ENCODE data around the gene POTEC.
"Not testable (repeated sequence)": the region's sequence is repeated elsewhere in the genome, so short reads cannot be mapped to it uniquely, and the experiment has no call there.

Gene POTEC

GRCh38 chr18:14543446-14543964 is at the start of gene POTEC:
Gene POTEC (minus strand): TSS chr18:14543600. CDS start chr18:14543146, 454 bp downstream.
- not testable (repeated sequence) for H3K4me1 Mint-ChIP-seq; H3K4me3 Mint-ChIP-seq; H3K27me3 Mint-ChIP-seq (ENCODE audit: low read depth, poor library complexity); H3K36me3 Mint-ChIP-seq (ENCODE audit: low read depth); DNase-seq; H3K27ac Mint-ChIP-seq
- peaks cover 20% of the 10 kb centered on the region for H3K9me3 Mint-ChIP-seq

- Mint-ChIP-seq H3K4me3 (no peak overlapping the region), H3K4me1 (no peaks in the 10 kb centered on the region), H3K27me3 (ENCODE audit: low read depth, poor library complexity) (no peaks in the 10 kb centered on the region), H3K9me3 (peaks cover 50% of the 10 kb centered on the region), H3K36me3 (ENCODE audit: low read depth) (no peaks in the 10 kb centered on the region), H3K27ac (no peak overlapping the region)
- DNase-seq = no peak
- TF ChIP-seq CTCF (IDR thresholded peaks at IDR 0.05) = no peak
Measured at GRCh38 chr18:14577971-14578370, 34.6 kb upstream of the POTEC start.

- DNase-seq; H3K27me3 Mint-ChIP-seq (ENCODE audit: low read depth, poor library complexity); H3K4me1 Mint-ChIP-seq; H3K4me3 Mint-ChIP-seq; H3K36me3 Mint-ChIP-seq (ENCODE audit: low read depth); H3K27ac Mint-ChIP-seq: not testable (repeated sequence)
- peaks cover 25% of the 10 kb centered on the region for H3K9me3 Mint-ChIP-seq
Measured at GRCh38 chr18:14559502-14559901, 16.1 kb upstream of the POTEC start.

- H3K4me3 Mint-ChIP-seq; H3K4me1 Mint-ChIP-seq; H3K27ac Mint-ChIP-seq; H3K36me3 Mint-ChIP-seq (ENCODE audit: low read depth); H3K27me3 Mint-ChIP-seq (ENCODE audit: low read depth, poor library complexity); DNase-seq: not testable (repeated sequence)
- peaks cover 13% of the 10 kb centered on the region for H3K9me3 Mint-ChIP-seq
Measured at GRCh38 chr18:14531659-14532058, 11.7 kb downstream of the POTEC start.

GRCh38 chr18:14510707-14511106 is 32.7 kb downstream of the POTEC start:
- H3K27ac Mint-ChIP-seq; H3K27me3 Mint-ChIP-seq (ENCODE audit: low read depth, poor library complexity); H3K4me3 Mint-ChIP-seq; H3K4me1 Mint-ChIP-seq; H3K36me3 Mint-ChIP-seq (ENCODE audit: low read depth); DNase-seq: not testable (repeated sequence)
- peaks cover 23% of the 10 kb centered on the region for H3K9me3 Mint-ChIP-seq

GRCh38 chr18:14503691-14504090 is 39.7 kb downstream of the POTEC start:
- DNase-seq; H3K27ac Mint-ChIP-seq; H3K4me1 Mint-ChIP-seq; H3K36me3 Mint-ChIP-seq (ENCODE audit: low read depth); H3K27me3 Mint-ChIP-seq (ENCODE audit: low read depth, poor library complexity); H3K4me3 Mint-ChIP-seq: not testable (repeated sequence)
- peaks cover 23% of the 10 kb centered on the region for H3K9me3 Mint-ChIP-seq

- peaks cover 14% of the 10 kb centered on the region for H3K9me3 Mint-ChIP-seq
Measured at GRCh38 chr18:14501894-14502293, 41.5 kb downstream of the POTEC start.

GRCh38 chr18:14489256-14490014 is 54.0 kb downstream of the POTEC start:
- not testable (repeated sequence) for H3K36me3 Mint-ChIP-seq (ENCODE audit: low read depth); H3K4me3 Mint-ChIP-seq; H3K4me1 Mint-ChIP-seq; H3K27ac Mint-ChIP-seq; DNase-seq; H3K27me3 Mint-ChIP-seq (ENCODE audit: low read depth, poor library complexity)
- H3K9me3 Mint-ChIP-seq = peaks cover 35% of the 10 kb centered on the region

More at GRCh38 chr18:14501894-14502293, 41.5 kb downstream of the POTEC start:
- not testable (repeated sequence) for H3K4me3 Mint-ChIP-seq; H3K36me3 Mint-ChIP-seq (ENCODE audit: low read depth); H3K27me3 Mint-ChIP-seq (ENCODE audit: low read depth, poor library complexity); H3K4me1 Mint-ChIP-seq; DNase-seq; H3K27ac Mint-ChIP-seq

- H3K27ac Mint-ChIP-seq; H3K4me3 Mint-ChIP-seq; H3K36me3 Mint-ChIP-seq (ENCODE audit: low read depth); DNase-seq; H3K27me3 Mint-ChIP-seq (ENCODE audit: low read depth, poor library complexity); H3K4me1 Mint-ChIP-seq: not testable (repeated sequence)
- H3K9me3 Mint-ChIP-seq = peaks cover 35% of the 10 kb centered on the region
Measured at GRCh38 chr18:14488789-14489188, 54.6 kb downstream of the POTEC start.

GRCh38 chr18:14486926-14487580 is 56.3 kb downstream of the POTEC start:
- H3K4me3 Mint-ChIP-seq; H3K27ac Mint-ChIP-seq; H3K27me3 Mint-ChIP-seq (ENCODE audit: low read depth, poor library complexity); H3K4me1 Mint-ChIP-seq; H3K36me3 Mint-ChIP-seq (ENCODE audit: low read depth); DNase-seq: not testable (repeated sequence)
- H3K9me3 Mint-ChIP-seq = peaks cover 35% of the 10 kb centered on the region

GRCh38 chr18:14479076-14479475 is 64.3 kb downstream of the POTEC start:
- not testable (repeated sequence) for H3K27ac Mint-ChIP-seq; H3K4me3 Mint-ChIP-seq; H3K36me3 Mint-ChIP-seq (ENCODE audit: low read depth); H3K27me3 Mint-ChIP-seq (ENCODE audit: low read depth, poor library complexity); H3K4me1 Mint-ChIP-seq; DNase-seq
- H3K9me3 Mint-ChIP-seq = peaks cover 27% of the 10 kb centered on the region

GRCh38 chr18:14475520-14475919 is 67.9 kb downstream of the POTEC start:
- not testable (repeated sequence) for H3K4me3 Mint-ChIP-seq; DNase-seq; H3K27ac Mint-ChIP-seq; H3K27me3 Mint-ChIP-seq (ENCODE audit: low read depth, poor library complexity); H3K4me1 Mint-ChIP-seq; H3K36me3 Mint-ChIP-seq (ENCODE audit: low read depth)
- H3K9me3 Mint-ChIP-seq = peaks cover 40% of the 10 kb centered on the region

GRCh38 chr18:14474752-14475151 is 68.6 kb downstream of the POTEC start:
- not testable (repeated sequence) for DNase-seq; H3K27me3 Mint-ChIP-seq (ENCODE audit: low read depth, poor library complexity); H3K4me1 Mint-ChIP-seq; H3K4me3 Mint-ChIP-seq; H3K36me3 Mint-ChIP-seq (ENCODE audit: low read depth); H3K27ac Mint-ChIP-seq
- peaks cover 40% of the 10 kb centered on the region for H3K9me3 Mint-ChIP-seq
